T-helper 2 cell treated with Interferon-gamma antibody and Interleukin-4, amounts not matched to agents 5 μg/mL and 100 μg/mL, for 36 hours (primary cell): ENCODE data around the gene NLE1.
A peak's percentile ranks its signal among the peaks of the same experiment; 100 is the strongest.

ENCODE experiments used
- DNase-seq: peaks from one replicate; pipeline ENCODE4 v3.0.0; 2021; ENCODE audit warnings: low spot score
- H3K27ac Mint-ChIP-seq: one replicate; pipeline ENCODE4 v1.8.0; 2021; ENCODE audit warnings: mild to moderate bottlenecking, mixed read lengths
- H3K27me3 Mint-ChIP-seq: one replicate; pipeline ENCODE4 v1.8.0; 2021; ENCODE audit warnings: low read depth, mixed read lengths
- H3K36me3 Mint-ChIP-seq: one replicate; pipeline ENCODE4 v1.8.0; 2021; ENCODE audit warnings: low read depth, mixed read lengths
- H3K4me1 Mint-ChIP-seq: one replicate; pipeline ENCODE4 v1.8.0; 2021; ENCODE audit warnings: low read depth, mixed read lengths
- H3K4me3 Mint-ChIP-seq: one replicate; pipeline ENCODE4 v1.8.0; 2022; ENCODE audit warnings: mild to moderate bottlenecking, moderate library complexity, mixed read lengths
- H3K9me3 Mint-ChIP-seq: one replicate; pipeline ENCODE4 v1.8.0; 2021; ENCODE audit warnings: mixed read lengths

The NLE1 gene

DNA sequence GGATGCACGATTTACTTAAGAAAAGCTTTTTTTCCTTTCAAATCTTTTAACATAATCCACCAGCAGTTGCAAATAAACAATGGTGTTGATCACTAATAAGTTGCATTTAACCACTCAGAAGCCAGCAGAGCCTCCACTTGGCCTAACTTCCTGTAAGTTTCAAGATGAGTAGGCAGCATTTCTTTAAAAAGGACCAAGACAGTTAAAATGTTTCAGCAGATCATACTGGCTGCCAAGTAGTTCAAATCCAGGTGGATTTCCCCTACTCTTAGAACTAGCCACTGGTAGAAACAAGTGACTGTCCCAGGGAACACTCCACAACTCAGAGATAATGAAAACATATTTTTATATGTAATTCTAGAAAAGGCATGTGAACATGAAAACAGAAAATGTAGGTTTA, 61.6 kb downstream of the NLE1 start:
- DNase-seq = no peak
- Mint-ChIP-seq H3K36me3 (peaks cover 16% of the 10 kb centered on the region), H3K9me3 (no peaks in the 10 kb centered on the region), H3K27me3 (no peaks in the 10 kb centered on the region), H3K4me3 (peak overlapping the region; percentile 33), H3K4me1 (peaks cover 52% of the 10 kb centered on the region), H3K27ac (peak overlapping the region; percentile 74)

DNA sequence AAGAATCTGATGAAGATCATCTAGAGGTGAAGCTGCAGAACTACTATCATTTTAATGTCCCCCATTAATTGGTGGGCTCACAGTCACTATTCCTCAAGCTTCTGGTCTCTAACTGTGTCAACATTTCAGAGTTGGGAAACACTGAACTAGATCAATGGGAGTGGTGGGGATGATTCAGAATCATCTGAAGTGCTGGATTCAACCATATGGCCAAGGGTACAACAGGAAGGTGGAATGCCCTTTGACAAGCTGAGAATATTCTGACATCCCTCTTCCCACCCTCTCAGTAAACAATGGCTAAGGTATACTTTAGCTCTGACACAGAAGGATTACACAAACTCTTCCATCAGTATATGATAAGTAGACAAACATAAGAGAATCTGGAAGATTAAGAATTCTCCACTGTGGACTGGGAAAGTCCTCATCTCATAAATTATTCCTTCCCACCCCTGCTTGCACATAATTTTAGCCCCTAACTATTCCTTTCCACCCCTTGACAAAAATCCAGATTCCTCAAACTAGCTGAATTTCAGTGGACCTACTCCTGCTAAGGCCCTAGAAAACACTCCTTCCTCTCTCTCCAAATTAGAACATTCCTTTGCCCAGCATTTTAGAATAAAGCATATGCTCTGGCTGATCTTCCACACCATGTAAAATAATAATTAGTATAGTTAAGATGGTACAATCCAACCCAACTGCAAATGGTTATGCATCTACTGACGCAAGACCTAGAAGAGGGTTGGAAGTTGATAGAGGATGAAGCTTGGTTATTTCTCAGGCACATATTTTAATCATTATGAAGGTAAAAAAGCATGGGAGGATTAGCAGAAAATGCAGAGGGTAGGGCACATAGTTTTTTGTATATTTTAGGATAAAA, 62.3 kb downstream of the NLE1 start:
- Mint-ChIP-seq H3K27ac (peak overlapping the region; percentile 74), H3K9me3 (no peaks in the 10 kb centered on the region), H3K27me3 (no peaks in the 10 kb centered on the region), H3K4me1 (peaks cover 55% of the 10 kb centered on the region), H3K4me3 (peak overlapping the region; percentile 33), H3K36me3 (peaks cover 14% of the 10 kb centered on the region)
- no peak for DNase-seq
